GM23338 (cell line): ENCODE measurements around the gene SBF2. TPM values are rescaled to one million over a fixed set of nuclear protein-coding genes. Genes with fewer than 3 reads are reported as not detected.

Experiments used
- ATAC-seq: fragments of 200-7000 bp; cut with Tn5 transposase; 3 replicates; pipeline ENCODE4 v1.9.1; 2020
- DNase-seq: peaks from one replicate; pipeline ENCODE4 v3.0.0-alpha.2; 2015; ENCODE audit warnings: low spot score
- H2AFZ ChIP-seq: fragments of 200-600 bp; sonication (generic); 2 replicates; pipeline ENCODE4 v1.8.0; 2016; ENCODE audit warnings: antibody characterized with exemption, mild to moderate bottlenecking, moderate library complexity
- H3F3A ChIP-seq: fragments of 200-600 bp; sonication (generic); replicated peaks from 2 replicates; pipeline ENCODE4 v1.8.0; 2017; ENCODE audit warnings: antibody characterized with exemption, mixed run types, low read depth
- H3K27ac ChIP-seq: fragments of 200-600 bp; sonication (generic); 2 replicates; pipeline ENCODE4 v1.6.1; 2016; ENCODE audit warnings: low read depth
- H3K27me3 ChIP-seq: fragments of 200-600 bp; sonication (generic); 2 replicates; pipeline ENCODE4 v1.8.0; 2016; ENCODE audit warnings: mild to moderate bottlenecking, mixed run types, moderate library complexity; ENCODE audit not compliant: insufficient read depth
- H3K36me3 ChIP-seq: fragments of 200-600 bp; sonication (generic); 2 replicates; pipeline ENCODE4 v1.8.0; 2016; ENCODE audit warnings: mild to moderate bottlenecking; ENCODE audit not compliant: insufficient read depth
- H3K4me1 ChIP-seq: fragments of 200-600 bp; sonication (generic); 2 replicates; pipeline ENCODE4 v1.8.0; 2016; ENCODE audit warnings: mild to moderate bottlenecking, moderate library complexity; ENCODE audit not compliant: insufficient read depth
- H3K4me2 ChIP-seq: fragments of 200-600 bp; sonication (generic); 2 replicates; pipeline ENCODE4 v1.7.1; 2017; ENCODE audit warnings: mixed run types
- H3K4me3 ChIP-seq: fragments of 200-600 bp; sonication (generic); 2 replicates; pipeline ENCODE4 v1.6.1; 2016; ENCODE audit warnings: mixed run types
- H3K79me2 ChIP-seq: fragments of 200-600 bp; sonication (generic); replicated peaks from 2 replicates; pipeline ENCODE4 v1.8.0; 2017; ENCODE audit warnings: mild to moderate bottlenecking; ENCODE audit not compliant: insufficient read depth
- H3K9me2 ChIP-seq: fragments of 200-600 bp; sonication (generic); 2 replicates; pipeline ENCODE4 v1.8.0; 2017; ENCODE audit not compliant: insufficient read depth
- H4K20me1 ChIP-seq: fragments of 200-600 bp; sonication (generic); replicated peaks from 2 replicates; pipeline ENCODE4 v1.8.0; 2017; ENCODE audit warnings: mild to moderate bottlenecking; ENCODE audit not compliant: insufficient read depth
- H3K27ac Mint-ChIP-seq: 2 replicates; pipeline ENCODE4 v1.8.0; 2020; ENCODE audit warnings: inconsistent platforms, mild to moderate bottlenecking, moderate library complexity, mixed read lengths
- H3K27me3 Mint-ChIP-seq: 3 replicates; pipeline ENCODE4 v1.8.0; 2022; ENCODE audit warnings: low read depth, mild to moderate bottlenecking, moderate library complexity, mixed read lengths, inconsistent platforms; ENCODE audit not compliant: insufficient read depth, poor library complexity
- H3K36me3 Mint-ChIP-seq: 3 replicates; pipeline ENCODE4 v1.8.0; 2021; ENCODE audit warnings: low read depth, mild to moderate bottlenecking, inconsistent platforms, moderate library complexity, mixed read lengths
- H3K4me1 Mint-ChIP-seq: 3 replicates; pipeline ENCODE4 v1.8.0; 2020; ENCODE audit warnings: mild to moderate bottlenecking, inconsistent platforms, mixed read lengths
- H3K4me3 Mint-ChIP-seq: 3 replicates; pipeline ENCODE4 v1.8.0; 2021; ENCODE audit warnings: moderate library complexity, mild to moderate bottlenecking, inconsistent platforms, mixed read lengths
- H3K9me3 Mint-ChIP-seq: 3 replicates; pipeline ENCODE4 v1.8.0; 2020; ENCODE audit warnings: moderate library complexity, mild to moderate bottlenecking, inconsistent platforms, mixed read lengths
- CREB1 ChIP-seq: fragments of 250-450 bp; sonication (Bioruptor Pico); IDR thresholded peaks from 2 replicates; pipeline ENCODE4 v1.5.0; 2020; ENCODE audit warnings: low read depth, mild to moderate bottlenecking, moderate library complexity
- CTCF ChIP-seq, 2 experiments: fragments of 200-600 bp in 1 of 2; sonication (generic) in 1 of 2; conservative IDR thresholded peaks; 2 replicates each; pipeline versions ENCODE4 v1.5.1 to v1.6.1; 2016 to 2017; ENCODE audit warnings: antibody characterized with exemption in 2 of 2, low read depth in 2 of 2, mild to moderate bottlenecking in 2 of 2, moderate library complexity in 1 of 2
- EZH2phosphoT487 ChIP-seq: fragments of 200-600 bp; sonication (generic); IDR thresholded peaks from one replicate; pipeline ENCODE4 v1.8.1; 2018; ENCODE audit warnings: antibody characterized with exemption; ENCODE audit not compliant: unreplicated experiment
- JUNB ChIP-seq: IDR thresholded peaks from one replicate; pipeline ENCODE4 v1.6.1; 2016; ENCODE audit warnings: antibody characterized with exemption; ENCODE audit not compliant: unreplicated experiment
- NANOG ChIP-seq: IDR thresholded peaks from 2 replicates; pipeline ENCODE4 v1.6.1; 2016; ENCODE audit warnings: antibody characterized with exemption, borderline replicate concordance
- STAT1 ChIP-seq: IDR thresholded peaks from one replicate; pipeline ENCODE4 v1.6.1; 2016; ENCODE audit warnings: antibody characterized with exemption; ENCODE audit not compliant: unreplicated experiment
- ZNF114 ChIP-seq: fragments of 250-450 bp; sonication (Bioruptor Pico); IDR thresholded peaks from 2 replicates; pipeline ENCODE4 v1.5.0; 2020; ENCODE audit warnings: mild to moderate bottlenecking, moderate library complexity
- ZNF331 ChIP-seq: fragments of 250-450 bp; sonication (Bioruptor Pico); IDR thresholded peaks from 2 replicates; pipeline ENCODE4 v1.5.0; 2020; ENCODE audit warnings: low read depth, mild to moderate bottlenecking, moderate library complexity
- ZNF462 ChIP-seq: fragments of 250-450 bp; sonication (Bioruptor Pico); IDR thresholded peaks from 2 replicates; pipeline ENCODE4 v1.5.0; 2020; ENCODE audit warnings: mild to moderate bottlenecking, moderate library complexity
- polyA plus RNA-seq: library from polyadenylated mRNA; unstranded; fragments of >200 nt; fragmentation: Nextera tagmentation; extraction: Ambion mirVana; gene quantifications from 2 replicates; pipeline ENCODE4 v1.2.1, GENCODE V29; 2016
- total RNA-seq: library from RNA; depleted of rRNA; stranded (reverse); fragments of >200 nt; shearing (Covaris generic); gene quantifications from 2 replicates; pipeline ENCODE4 v1.2.3, GENCODE V29; 2014

Gene SBF2
- total and polyA plus RNA-seq, 2 experiments from 2014 or later: 25.6 to 53.5 TPM

- TF ChIP-seq ZNF462 (CRISPR knock-in tag): no peak
- TF ChIP-seq ZNF331 (CRISPR knock-in tag): no peak
- no peak for TF ChIP-seq ZNF114 (CRISPR knock-in tag)
Measured at GRCh38 chr11:9962722-9963121, 331.3 kb downstream of the SBF2 start (continued).

GRCh38 chr11:9957072-9957471 is 336.9 kb downstream of the SBF2 start:
- Histone ChIP-seq H3K4me1 (no peaks in the 10 kb centered on the region; the same call in 1 of the 2 replicates), H2AFZ (no peak overlapping the region), H3K79me2 (no peaks in the 10 kb centered on the region), H3K27ac (no peak overlapping the region), H3K4me3 (no peak overlapping the region), H3K4me2 (no peak overlapping the region), H3K36me3 (no peaks in the 10 kb centered on the region), H4K20me1 (no peaks in the 10 kb centered on the region), H3F3A (no peaks in the 10 kb centered on the region), H3K27me3 (no peaks in the 10 kb centered on the region), H3K9me2 (no peaks in the 10 kb centered on the region)
- DNase-seq (no peak), ATAC-seq (no peak)
- Mint-ChIP-seq H3K27ac (no peak overlapping the region), H3K36me3 (peaks cover 28% of the 10 kb centered on the region), H3K4me1 (peaks cover 4% of the 10 kb centered on the region), H3K4me3 (no peak overlapping the region), H3K27me3 (no peaks in the 10 kb centered on the region), H3K9me3 (no peaks in the 10 kb centered on the region)
- TF ChIP-seq CTCF (conservative IDR thresholded peaks at IDR 0.05; ENCODE audit: low read depth in 2 of 2): no peak
- no peak for TF ChIP-seq CREB1 (CRISPR knock-in tag)
- no peak for TF ChIP-seq ZNF462 (CRISPR knock-in tag)
- TF ChIP-seq NANOG: no peak
- no peak for TF ChIP-seq EZH2phosphoT487
- no peak for TF ChIP-seq JUNB
- TF ChIP-seq STAT1: no peak
